Measurements from ENCODE around the gene AQP5. TPM values are rescaled to one million over a fixed set of nuclear protein-coding genes. Genes with fewer than 3 reads are reported as not detected.

The AQP5 gene
- total RNA-seq, 2 experiments from 2014 or later, result not detected

DNA sequence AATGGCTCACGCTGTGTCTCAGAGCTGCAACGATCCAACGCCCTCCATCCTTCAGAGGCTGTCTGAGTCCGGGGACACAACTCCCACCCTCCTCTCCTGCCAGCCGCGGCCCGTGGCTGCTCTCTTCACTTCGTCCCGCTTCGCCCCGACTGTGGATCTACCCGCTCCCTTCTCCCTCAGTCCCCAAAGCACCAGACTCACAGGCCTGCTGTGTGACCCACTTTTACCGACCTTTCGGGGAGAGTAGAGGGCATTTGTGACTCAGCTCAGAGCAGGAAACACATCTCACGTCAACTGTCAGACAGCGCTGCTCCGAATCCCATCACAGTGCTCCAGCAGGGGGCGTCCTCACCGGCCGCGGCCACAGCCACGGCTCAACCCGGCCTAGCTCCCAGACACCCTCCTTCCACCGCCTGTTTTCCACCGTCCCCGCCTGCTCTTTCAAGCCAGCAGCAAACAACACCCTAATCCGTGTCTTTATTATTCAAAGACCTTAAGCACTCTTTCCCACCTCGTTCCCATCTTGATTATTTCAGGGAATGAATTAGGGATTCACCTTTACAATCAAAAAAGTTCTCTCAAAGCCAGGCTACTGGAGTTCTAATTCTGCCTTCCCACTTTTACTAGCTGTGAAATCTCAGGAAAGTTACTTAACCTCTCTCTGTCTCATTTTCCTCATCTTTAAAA lies 16.1 kb upstream of the AQP5 start:
- CTCF ChIA-PET, result interaction anchor here (0.6 to 6.3 kb wide), 60 partner anchors 9 to 756 kb away, joined by 3 to 128 read pairs (median 5); partner anchors contain the start of genes AQP5, COX14, NCKAP5L and PRPF40B
- DNase-seq (peak; percentile 93), ATAC-seq (peak; percentile 99)
- Mint-ChIP-seq H3K9me3 (no peaks in the 10 kb centered on the region), H3K27ac (peak overlapping the region; percentile 91), H3K27me3 (no peaks in the 10 kb centered on the region), H3K4me1 (ENCODE audit: low read depth) (peaks cover 25% of the 10 kb centered on the region), H3K4me3 (peak overlapping the region; percentile 76), H3K36me3 (ENCODE audit: low read depth) (no peaks in the 10 kb centered on the region)
- intact Hi-C loops (cut with micrococcal nuclease), result no loop called here
- POLR2A ChIA-PET, result interaction anchor here (0.5 to 1.0 kb wide), 3 partner anchors 8 to 199 kb away, joined by 3 read pairs; no protein-coding TSS in a partner anchor
- TF ChIP-seq, protein P1, sequence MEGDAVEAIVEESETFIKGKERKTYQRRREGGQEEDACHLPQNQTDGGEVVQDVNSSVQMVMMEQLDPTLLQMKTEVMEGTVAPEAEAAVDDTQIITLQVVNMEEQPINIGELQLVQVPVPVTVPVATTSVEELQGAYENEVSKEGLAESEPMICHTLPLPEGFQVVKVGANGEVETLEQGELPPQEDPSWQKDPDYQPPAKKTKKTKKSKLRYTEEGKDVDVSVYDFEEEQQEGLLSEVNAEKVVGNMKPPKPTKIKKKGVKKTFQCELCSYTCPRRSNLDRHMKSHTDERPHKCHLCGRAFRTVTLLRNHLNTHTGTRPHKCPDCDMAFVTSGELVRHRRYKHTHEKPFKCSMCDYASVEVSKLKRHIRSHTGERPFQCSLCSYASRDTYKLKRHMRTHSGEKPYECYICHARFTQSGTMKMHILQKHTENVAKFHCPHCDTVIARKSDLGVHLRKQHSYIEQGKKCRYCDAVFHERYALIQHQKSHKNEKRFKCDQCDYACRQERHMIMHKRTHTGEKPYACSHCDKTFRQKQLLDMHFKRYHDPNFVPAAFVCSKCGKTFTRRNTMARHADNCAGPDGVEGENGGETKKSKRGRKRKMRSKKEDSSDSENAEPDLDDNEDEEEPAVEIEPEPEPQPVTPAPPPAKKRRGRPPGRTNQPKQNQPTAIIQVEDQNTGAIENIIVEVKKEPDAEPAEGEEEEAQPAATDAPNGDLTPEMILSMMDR (IDR thresholded peaks at IDR 0.05), result peak; percentile 89

DNA sequence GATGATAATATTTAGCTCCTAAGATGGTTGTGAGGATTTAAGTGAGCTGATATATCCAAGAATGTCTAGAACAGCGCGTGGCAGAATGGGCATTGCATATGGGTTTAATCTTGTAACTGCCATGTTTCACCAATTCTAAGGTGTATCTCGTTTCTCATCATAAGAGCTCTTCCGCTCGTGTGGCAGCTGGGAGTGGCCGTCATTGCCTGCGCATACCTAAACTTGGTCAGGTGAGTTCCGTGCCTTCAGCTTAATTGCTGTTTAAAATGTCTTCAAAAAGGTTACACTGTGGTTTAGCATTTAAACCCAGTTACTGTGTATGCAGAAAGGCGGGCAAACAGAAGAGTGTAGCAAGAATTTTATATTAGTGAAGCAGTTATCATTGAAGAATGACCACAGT lies 15.6 kb upstream of the AQP5 start:
- ChIA-PET POLR2A (interaction anchor here (0.5 to 1.0 kb wide), 2 partner anchors 8 to 200 kb away, joined by 3 read pairs; no protein-coding TSS in a partner anchor), CTCF (interaction anchor here (0.7 to 6.3 kb wide), 54 partner anchors 9 to 756 kb away, joined by 3 to 128 read pairs (median 5); partner anchors contain the start of genes AQP5, COX14, NCKAP5L and PRPF40B)
- Mint-ChIP-seq H3K9me3 (no peaks in the 10 kb centered on the region), H3K27me3 (no peaks in the 10 kb centered on the region), H3K27ac (peak overlapping the region; percentile 91), H3K4me1 (ENCODE audit: low read depth) (peaks cover 25% of the 10 kb centered on the region), H3K4me3 (no peak overlapping the region), H3K36me3 (ENCODE audit: low read depth) (no peaks in the 10 kb centered on the region)
- TF ChIP-seq, protein P1 (IDR thresholded peaks at IDR 0.05), result no peak
- DNase-seq (no peak), ATAC-seq (no peak)
- intact Hi-C loops (cut with micrococcal nuclease), result no loop called here

DNA sequence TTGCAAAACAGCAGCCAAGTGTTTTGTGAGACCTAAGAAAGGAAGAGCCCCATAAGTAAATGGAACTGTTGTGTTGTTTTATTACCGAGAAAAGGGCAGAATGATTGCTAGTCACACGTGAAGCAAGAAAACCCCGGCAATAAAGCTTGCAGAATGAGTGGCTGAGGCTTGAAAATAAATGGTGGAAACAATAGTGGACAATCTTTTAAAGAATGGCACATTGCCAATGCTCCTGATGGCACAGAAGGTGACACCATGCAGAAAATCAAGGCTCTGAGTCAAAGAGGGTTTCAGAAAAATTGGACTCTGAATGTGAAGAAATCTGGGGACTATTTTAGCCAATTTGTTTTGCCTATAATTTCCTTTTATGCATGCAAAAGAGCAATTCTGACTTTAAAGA lies 15.2 kb upstream of the AQP5 start:
- intact Hi-C loops (cut with micrococcal nuclease), result no loop called here
- Mint-ChIP-seq H3K36me3 (ENCODE audit: low read depth) (no peaks in the 10 kb centered on the region), H3K27ac (peak overlapping the region; percentile 91), H3K4me1 (ENCODE audit: low read depth) (peaks cover 25% of the 10 kb centered on the region), H3K4me3 (no peak overlapping the region), H3K9me3 (no peaks in the 10 kb centered on the region), H3K27me3 (no peaks in the 10 kb centered on the region)
- ChIA-PET CTCF (interaction anchor here (0.8 to 6.3 kb wide), 41 partner anchors 8 to 395 kb away, joined by 3 to 128 read pairs (median 7); partner anchors contain the start of genes AQP5, COX14, NCKAP5L and TMBIM6), POLR2A (interaction anchor here (1.0 kb wide), 1 partner anchor 9 kb away, joined by 3 read pairs; no protein-coding TSS in a partner anchor)
- no peak for ATAC-seq
- TF ChIP-seq, protein P1 (IDR thresholded peaks at IDR 0.05), result no peak
- no peak for DNase-seq

DNA sequence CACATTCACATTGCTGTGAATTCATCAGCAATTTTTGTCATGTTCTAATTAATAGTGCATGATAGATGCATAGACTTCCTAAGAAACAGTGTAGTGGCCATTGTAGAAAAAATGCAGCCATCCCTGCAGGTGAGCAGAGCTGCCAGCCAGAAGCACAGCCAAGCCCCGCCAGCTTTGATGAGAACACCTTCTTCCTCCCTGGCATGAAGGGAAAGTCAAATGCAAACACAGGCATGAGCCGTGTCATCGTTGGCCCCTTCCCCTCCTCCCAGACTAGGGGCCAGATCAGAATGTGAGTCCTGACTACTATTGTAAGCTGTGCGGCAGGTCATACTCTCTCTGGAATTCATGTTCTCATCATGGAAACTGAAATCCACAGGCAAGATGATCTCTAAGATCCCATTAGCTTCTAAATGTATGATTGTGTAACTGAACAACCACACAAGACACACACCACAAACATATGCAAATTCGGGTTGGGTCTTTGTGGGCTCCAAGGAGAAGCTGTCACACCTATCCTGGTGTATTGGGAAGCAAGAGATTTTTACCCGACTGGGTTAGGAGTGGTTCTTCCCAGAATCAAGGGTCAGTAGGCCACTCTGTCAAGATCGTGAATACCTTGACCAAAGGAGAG lies 14.0 kb upstream of the AQP5 start:
- POLR2A ChIA-PET, result interaction anchor here (0.7 kb wide), 1 partner anchor 12 kb away, joined by 3 read pairs; no protein-coding TSS in a partner anchor
- ATAC-seq (no peak), DNase-seq (no peak)
- no peaks in the 10 kb centered on the region for H3K27me3 Mint-ChIP-seq
- TF ChIP-seq, protein P1 (IDR thresholded peaks at IDR 0.05), result no peak
- no peaks in the 10 kb centered on the region for H3K9me3 Mint-ChIP-seq
- H3K27ac Mint-ChIP-seq, result no peak overlapping the region
- CTCF ChIA-PET, result interaction anchor here (0.9 to 6.3 kb wide), 5 partner anchors 11 to 80 kb away, joined by 3 to 128 read pairs (median 5); partner anchors contain the start of gene AQP5
- H3K4me3 Mint-ChIP-seq, result no peak overlapping the region
- peaks cover 25% of the 10 kb centered on the region for H3K4me1 Mint-ChIP-seq (ENCODE audit: low read depth)
- intact Hi-C loops (cut with micrococcal nuclease), result no loop called here
- no peaks in the 10 kb centered on the region for H3K36me3 Mint-ChIP-seq (ENCODE audit: low read depth)
